ENCODE results near the gene HMBS.

Gene HMBS

GRCh38 chr11:119115484-119116234 lies 31.0 kb downstream of the HMBS start:
- peak; percentile 79 for FAIRE-seq
- TF ChIP-seq POLR2A (IDR thresholded peaks at IDR 0.05; ENCODE audit: low read depth, low read length) (no peak), POLR2AphosphoS5 (IDR thresholded peaks at IDR 0.05; ENCODE audit: low read depth, low read length) (no peak), TAF1 (IDR thresholded peaks at IDR 0.05; ENCODE audit: borderline replicate concordance, low read depth, low read length) (no peak)

GRCh38 chr11:119116235-119116594 lies 31.5 kb downstream of the HMBS start:
- FAIRE-seq, result no peak
- TF ChIP-seq POLR2AphosphoS5 (IDR thresholded peaks at IDR 0.05; ENCODE audit: low read depth, low read length) (no peak), POLR2A (IDR thresholded peaks at IDR 0.05; ENCODE audit: low read depth, low read length) (no peak), TAF1 (IDR thresholded peaks at IDR 0.05; ENCODE audit: borderline replicate concordance, low read depth, low read length) (no peak)
- DNase-seq (ENCODE audit: insufficient read length), result no peak

More at GRCh38 chr11:119115484-119116234, 31.0 kb downstream of the HMBS start:
- no peak for DNase-seq (ENCODE audit: insufficient read length)

DNA sequence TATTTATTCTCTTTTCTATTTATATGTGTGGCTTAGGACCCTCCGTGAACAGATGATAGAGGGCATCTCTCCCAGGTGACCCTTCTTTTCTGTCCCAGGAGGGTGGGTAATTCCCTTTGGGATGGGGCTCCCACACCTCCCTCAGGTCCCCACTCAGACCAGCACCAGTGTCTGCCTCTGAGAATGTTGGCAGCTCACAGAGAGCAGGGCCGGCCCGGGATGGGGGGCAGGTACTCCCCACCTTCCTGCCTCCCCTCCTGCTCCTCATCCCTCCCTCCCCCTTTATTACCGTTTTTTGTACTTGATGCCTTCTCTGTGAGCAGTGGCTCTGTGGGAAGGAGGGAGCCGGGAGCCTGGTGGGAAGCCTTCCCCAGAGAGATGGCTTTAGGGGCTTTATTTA lies 31.9 kb downstream of the HMBS start:
- TF ChIP-seq POLR2A (IDR thresholded peaks at IDR 0.05; ENCODE audit: low read depth, low read length), result no peak
- TF ChIP-seq POLR2AphosphoS5 (IDR thresholded peaks at IDR 0.05; ENCODE audit: low read depth, low read length), result no peak
- no peak for TF ChIP-seq TAF1 (IDR thresholded peaks at IDR 0.05; ENCODE audit: borderline replicate concordance, low read depth, low read length)
- FAIRE-seq (no peak), DNase-seq (ENCODE audit: insufficient read length) (no peak)

DNA sequence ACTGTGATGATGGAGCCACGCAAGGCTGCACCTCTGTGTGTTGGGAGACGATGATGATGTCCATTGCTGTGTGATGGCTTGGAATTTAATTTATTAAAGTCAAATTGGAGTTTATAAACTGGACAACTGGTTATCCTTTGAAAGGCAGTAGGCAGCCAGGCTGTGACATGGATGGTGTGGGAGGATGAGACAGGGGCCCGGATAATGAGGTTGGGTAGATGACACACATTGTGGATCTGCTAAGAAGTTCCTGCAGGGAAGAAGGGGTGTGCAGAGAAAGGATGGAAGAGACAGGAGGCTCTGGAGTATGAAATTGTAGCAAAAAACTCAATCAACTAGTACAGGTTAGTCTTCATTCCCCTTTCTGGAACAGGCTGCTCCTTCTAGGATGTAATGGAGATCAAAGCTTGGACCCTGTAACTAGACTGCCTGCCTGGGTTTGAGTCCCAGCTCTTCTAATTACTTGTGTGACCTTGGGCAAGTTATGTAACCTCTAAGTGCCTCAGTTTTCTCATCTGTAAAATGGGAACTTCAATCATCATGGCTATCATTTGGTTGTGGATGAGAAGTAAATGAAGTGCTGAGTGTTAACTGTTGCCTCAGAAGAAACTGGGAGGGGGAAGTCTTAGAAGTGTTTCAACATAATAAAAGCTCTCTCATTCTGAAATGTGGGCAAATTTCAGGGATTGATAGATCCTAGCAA lies 32.5 kb downstream of the HMBS start:
- no peak for TF ChIP-seq POLR2AphosphoS5 (IDR thresholded peaks at IDR 0.05; ENCODE audit: low read depth, low read length)
- TF ChIP-seq POLR2A (IDR thresholded peaks at IDR 0.05; ENCODE audit: low read depth, low read length), result no peak
- no peak for TF ChIP-seq TAF1 (IDR thresholded peaks at IDR 0.05; ENCODE audit: borderline replicate concordance, low read depth, low read length)
- DNase-seq (ENCODE audit: insufficient read length) (no peak), FAIRE-seq (no peak)

- FAIRE-seq, result no peak
- no peak for DNase-seq (ENCODE audit: insufficient read length)
- no peak for TF ChIP-seq TAF1 (IDR thresholded peaks at IDR 0.05; ENCODE audit: borderline replicate concordance, low read depth, low read length)
- no peak for TF ChIP-seq POLR2AphosphoS5 (IDR thresholded peaks at IDR 0.05; ENCODE audit: low read depth, low read length)
- TF ChIP-seq POLR2A (IDR thresholded peaks at IDR 0.05; ENCODE audit: low read depth, low read length), result no peak
Measured at GRCh38 chr11:119118227-119118626, 33.5 kb downstream of the HMBS start.

DNA sequence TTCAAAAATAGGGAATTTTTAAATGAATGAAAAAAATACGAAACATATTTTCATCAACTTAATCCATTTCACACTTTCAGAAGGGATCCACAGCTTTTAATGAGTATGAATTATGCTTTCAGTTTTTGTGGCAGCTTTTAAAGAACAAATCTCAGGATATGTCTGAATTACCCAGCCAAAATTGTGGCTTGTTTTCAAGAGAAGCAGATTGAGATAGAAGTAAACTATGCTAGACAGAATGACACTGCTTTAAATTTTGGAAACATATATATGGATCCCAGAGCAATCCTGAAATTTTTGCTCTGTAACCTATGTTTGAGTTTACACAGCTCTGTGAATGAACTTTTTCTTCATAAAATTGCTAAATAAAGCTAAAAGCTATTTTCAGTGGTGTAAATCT lies 34.3 kb downstream of the HMBS start:
- TF ChIP-seq POLR2AphosphoS5 (IDR thresholded peaks at IDR 0.05; ENCODE audit: low read depth, low read length), result no peak
- DNase-seq (ENCODE audit: insufficient read length) (no peak), FAIRE-seq (no peak)

DNA sequence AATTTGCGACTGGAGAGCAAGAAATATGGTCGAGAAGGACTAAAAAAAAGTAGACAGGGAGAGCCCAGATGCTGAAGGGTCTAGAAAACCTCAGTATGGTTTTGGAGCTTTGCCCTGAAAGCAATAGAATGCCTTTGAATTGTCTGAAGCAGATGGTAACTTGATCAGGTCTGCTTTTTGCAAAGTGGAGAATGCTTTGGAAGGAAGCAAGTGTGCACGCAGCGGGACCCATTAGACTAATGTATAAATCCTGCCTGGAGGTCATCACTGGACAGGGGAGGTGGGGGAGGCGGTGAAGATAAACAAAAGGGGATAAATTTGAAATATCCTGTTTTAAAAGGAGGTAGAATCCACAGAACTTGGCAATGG lies 35.9 kb downstream of the HMBS start:
- no peak for FAIRE-seq
- TF ChIP-seq POLR2A (IDR thresholded peaks at IDR 0.05; ENCODE audit: low read depth, low read length) (no peak), POLR2AphosphoS5 (IDR thresholded peaks at IDR 0.05; ENCODE audit: low read depth, low read length) (no peak), TAF1 (IDR thresholded peaks at IDR 0.05; ENCODE audit: borderline replicate concordance, low read depth, low read length) (no peak)
- DNase-seq (ENCODE audit: insufficient read length), result no peak

- FAIRE-seq (peak; percentile 100), DNase-seq (ENCODE audit: insufficient read length) (peak; percentile 99)
- TF ChIP-seq POLR2A (IDR thresholded peaks at IDR 0.05; ENCODE audit: low read depth, low read length) (peak; percentile 87), POLR2AphosphoS5 (IDR thresholded peaks at IDR 0.05; ENCODE audit: low read depth, low read length) (peak; percentile 87), TAF1 (IDR thresholded peaks at IDR 0.05; ENCODE audit: borderline replicate concordance, low read depth, low read length) (no peak)
Measured at GRCh38 chr11:119121008-119121810, 36.5 kb downstream of the HMBS start, which contains the start of gene HINFP. HINFP (plus strand) TSS chr11:119121580; CDS start chr11:119126945, 5,365 bp downstream.

DNA sequence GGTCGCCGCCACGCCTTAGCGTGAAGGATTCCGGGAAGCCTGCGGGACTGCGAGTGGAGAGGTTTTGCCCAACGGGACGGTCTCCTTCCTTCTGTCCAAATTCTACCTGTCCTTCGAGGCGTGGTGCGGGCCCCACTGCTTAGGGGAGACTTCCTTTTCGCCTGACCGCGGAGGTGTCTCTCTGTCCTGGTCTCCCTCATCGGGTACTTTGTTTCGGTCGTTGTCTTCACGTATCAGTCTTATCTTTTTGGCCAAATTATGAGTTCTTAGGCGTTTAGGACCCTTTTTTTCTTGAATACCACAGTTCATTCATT lies 37.1 kb downstream of the HMBS start:
- no peak for DNase-seq (ENCODE audit: insufficient read length)
- FAIRE-seq, result no peak
- no peak for TF ChIP-seq POLR2A (IDR thresholded peaks at IDR 0.05; ENCODE audit: low read depth, low read length)
- TF ChIP-seq TAF1 (IDR thresholded peaks at IDR 0.05; ENCODE audit: borderline replicate concordance, low read depth, low read length), result no peak
- TF ChIP-seq POLR2AphosphoS5 (IDR thresholded peaks at IDR 0.05; ENCODE audit: low read depth, low read length), result no peak

DNA sequence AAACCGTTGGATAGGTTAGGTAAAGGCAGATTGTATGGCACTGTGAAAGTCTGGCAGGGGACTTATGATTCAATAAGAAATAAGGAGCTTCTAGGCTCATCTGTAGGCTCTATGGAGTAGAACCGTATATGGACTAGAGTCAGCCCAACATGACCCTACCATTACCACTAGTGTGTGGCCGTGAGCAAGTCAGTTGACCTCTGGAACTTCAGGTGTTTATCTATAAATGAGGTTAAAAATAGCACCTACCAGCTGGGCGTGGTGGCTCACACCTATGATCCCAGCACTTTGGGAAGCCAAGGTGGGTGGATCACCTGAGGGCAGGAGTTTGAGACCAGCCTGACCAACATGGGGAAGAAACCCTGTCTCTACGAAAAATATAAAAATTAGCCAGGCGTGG lies 41.1 kb downstream of the HMBS start:
- TF ChIP-seq POLR2A (IDR thresholded peaks at IDR 0.05; ENCODE audit: low read depth, low read length), result no peak
- TF ChIP-seq TAF1 (IDR thresholded peaks at IDR 0.05; ENCODE audit: borderline replicate concordance, low read depth, low read length), result no peak
- TF ChIP-seq POLR2AphosphoS5 (IDR thresholded peaks at IDR 0.05; ENCODE audit: low read depth, low read length), result no peak
- DNase-seq (ENCODE audit: insufficient read length), result no peak
- no peak for FAIRE-seq

GRCh38 chr11:119126675-119127268 lies 42.1 kb downstream of the HMBS start:
- FAIRE-seq, result no peak

More at GRCh38 chr11:119126675-119127268, 42.1 kb downstream of the HMBS start:
- TF ChIP-seq POLR2A (IDR thresholded peaks at IDR 0.05; ENCODE audit: low read depth, low read length) (no peak), TAF1 (IDR thresholded peaks at IDR 0.05; ENCODE audit: borderline replicate concordance, low read depth, low read length) (no peak), POLR2AphosphoS5 (IDR thresholded peaks at IDR 0.05; ENCODE audit: low read depth, low read length) (no peak)
- DNase-seq (ENCODE audit: insufficient read length), result no peak
